ENCODE data around the gene CCDC171.
"Not testable (repeated sequence)": the region's sequence is repeated elsewhere in the genome, so short reads cannot be mapped to it uniquely, and the experiment has no call there.

Gene CCDC171

DNA sequence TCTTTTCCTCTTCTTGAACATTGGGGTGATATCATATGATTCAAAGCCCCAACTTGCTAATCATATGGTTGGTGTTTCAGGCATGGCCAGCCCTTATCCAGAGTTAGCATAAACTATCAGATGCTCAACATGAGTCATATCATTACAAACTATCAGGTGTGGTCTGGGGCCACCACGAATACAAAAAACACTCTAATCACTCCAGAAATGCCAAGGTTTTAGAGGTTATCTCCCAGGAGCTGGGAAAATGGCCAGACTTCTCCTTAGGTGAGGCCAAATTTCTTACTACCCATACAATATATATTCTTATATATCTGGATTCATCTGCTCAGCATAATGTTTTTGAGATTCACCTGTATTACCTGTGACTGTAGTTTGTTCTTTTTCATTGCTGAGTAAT lies 210.5 kb downstream of the CCDC171 start:
- DNase-seq (ENCODE audit: low read depth): no peak

DNA sequence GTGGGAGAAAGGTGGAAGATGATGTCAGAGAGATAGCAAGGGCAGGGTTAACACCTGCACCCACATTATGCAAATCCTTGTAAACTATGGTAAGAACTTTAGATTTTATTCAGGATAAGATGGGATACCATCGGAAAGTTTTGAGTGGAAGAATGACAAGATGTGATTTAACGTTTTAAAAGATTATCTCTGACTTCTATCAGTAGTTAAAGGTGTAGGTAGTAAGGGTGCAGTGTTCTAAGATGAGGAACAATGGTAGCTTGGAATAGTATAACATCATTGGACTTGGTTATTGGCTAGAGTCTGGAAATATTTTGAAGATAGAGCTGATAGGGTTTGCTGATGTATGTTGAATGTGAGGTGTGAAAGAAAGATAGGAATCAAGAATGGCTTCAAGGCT lies 211.3 kb downstream of the CCDC171 start:
- DNase-seq (ENCODE audit: low read depth): no peak

- DNase-seq (ENCODE audit: low read depth): no peak
Measured at GRCh38 chr9:15769547-15769946, 216.7 kb downstream of the CCDC171 start.

DNA sequence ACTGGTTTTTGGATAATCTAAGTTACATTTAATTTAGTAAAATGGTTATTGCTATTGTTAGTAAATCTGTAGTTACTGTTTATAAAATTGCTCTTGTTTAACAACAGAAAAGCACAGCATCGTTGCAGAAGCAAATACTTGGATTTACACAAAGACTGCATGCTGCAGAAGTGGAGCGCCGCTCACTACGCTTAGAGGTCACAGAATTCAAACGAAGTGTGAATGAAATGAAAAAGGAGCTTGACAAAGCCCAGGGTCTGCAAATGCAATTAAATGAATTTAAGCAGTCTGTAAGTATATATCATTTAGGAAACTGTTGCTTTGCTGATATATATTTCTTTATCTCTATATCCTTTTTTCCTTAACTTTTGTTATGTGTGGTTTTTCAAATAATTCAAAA lies 226.0 kb downstream of the CCDC171 start:
- DNase-seq (ENCODE audit: low read depth): no peak

GRCh38 chr9:15782106-15782505 lies 229.3 kb downstream of the CCDC171 start:
- no peak for DNase-seq (ENCODE audit: low read depth)

DNA sequence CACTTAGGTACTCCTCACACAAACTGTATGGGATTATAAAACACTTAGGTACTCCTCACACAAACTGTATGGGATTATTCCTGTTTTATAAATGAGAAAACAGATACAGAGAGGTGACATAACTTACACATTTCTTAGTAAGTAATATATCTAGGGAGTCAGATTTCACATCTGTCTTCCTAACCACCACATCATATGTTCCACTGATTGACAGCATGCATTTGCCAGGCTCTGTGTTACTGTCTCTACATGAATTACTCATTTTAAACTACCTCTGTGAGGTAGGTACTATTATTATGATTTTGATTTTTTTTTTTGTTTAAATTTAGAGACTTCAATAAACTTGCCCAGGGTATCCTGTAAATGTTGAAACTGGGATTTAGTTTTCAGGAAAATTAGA lies 232.7 kb downstream of the CCDC171 start:
- DNase-seq (ENCODE audit: low read depth): no peak

DNA sequence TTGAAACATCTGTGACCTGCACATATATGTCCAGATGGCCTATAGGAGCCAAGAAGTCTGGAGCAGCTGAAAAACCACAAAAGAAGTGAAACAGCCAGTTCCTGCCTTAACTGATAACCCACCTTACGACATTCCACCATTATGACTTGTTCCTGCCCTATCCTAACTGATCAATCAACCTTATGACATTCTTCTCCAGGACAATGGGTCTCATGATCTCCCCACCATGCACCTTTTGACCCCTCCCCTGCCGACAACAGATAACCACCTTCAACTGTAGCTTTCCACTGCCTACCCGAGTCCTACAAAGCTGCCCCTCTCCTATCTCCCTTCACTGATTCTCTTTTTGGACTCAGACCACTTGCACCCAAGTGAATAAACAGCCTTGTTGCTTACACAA lies 233.8 kb downstream of the CCDC171 start:
- DNase-seq (ENCODE audit: low read depth): no peak

DNA sequence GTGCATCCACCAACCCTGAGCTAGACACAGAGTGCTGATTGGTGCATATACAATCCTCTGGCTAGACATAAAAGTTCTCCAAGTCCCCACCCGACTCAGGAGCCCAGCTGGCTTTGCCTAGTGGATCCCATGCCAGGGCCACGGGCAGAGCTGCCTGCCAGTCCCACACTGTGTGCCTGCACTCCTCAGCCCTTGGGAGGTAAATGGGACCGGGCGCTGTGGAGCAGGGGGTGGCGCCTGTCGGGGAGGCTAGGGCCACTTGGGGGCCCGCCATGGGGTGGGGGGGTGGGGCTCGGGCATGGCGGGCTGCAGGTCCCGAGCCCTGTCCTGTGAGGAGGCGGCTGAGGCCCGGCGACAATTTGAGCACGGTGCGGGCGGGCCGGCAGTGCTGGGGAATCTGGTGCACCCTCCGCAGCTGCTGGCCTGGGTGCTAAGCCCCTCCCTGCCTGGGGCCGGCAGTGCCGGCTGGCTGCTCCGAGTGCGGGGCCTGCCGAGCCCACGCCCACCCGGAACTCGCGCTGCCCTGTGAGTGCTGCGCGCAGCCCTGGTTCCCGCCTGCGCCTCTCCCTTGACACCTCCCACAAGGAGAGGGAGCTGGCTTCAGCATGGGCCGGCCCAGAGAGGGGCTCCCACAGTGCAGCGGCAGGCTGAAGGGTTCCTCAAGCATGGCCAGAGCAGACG lies 257.5 kb downstream of the CCDC171 start:
- not testable (repeated sequence) for DNase-seq (ENCODE audit: low read depth)

GRCh38 chr9:15813076-15813475 lies 260.2 kb downstream of the CCDC171 start:
- no peak for DNase-seq (ENCODE audit: low read depth)

DNA sequence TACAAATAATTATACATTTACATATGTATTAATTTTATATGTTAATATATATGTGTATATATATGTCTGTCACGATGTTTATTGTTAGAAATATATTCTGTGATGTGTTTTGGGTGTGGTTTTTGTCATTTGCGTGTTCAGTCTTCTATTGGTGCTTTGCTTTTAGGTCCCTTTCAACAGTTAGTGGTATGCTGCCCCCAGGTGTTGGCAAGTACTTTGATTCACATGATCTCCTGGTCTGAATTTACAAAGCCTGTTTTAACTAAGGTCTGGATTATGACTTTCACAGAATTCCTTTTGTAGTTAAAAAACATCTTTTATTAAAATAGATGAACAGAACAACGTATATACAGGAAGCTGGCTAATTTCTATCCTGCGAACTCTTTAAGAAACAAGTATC lies 271.5 kb downstream of the CCDC171 start:
- DNase-seq (ENCODE audit: low read depth): peak; percentile 48

- no peak for DNase-seq (ENCODE audit: low read depth)
Measured at GRCh38 chr9:15831384-15831783, 278.5 kb downstream of the CCDC171 start.

DNA sequence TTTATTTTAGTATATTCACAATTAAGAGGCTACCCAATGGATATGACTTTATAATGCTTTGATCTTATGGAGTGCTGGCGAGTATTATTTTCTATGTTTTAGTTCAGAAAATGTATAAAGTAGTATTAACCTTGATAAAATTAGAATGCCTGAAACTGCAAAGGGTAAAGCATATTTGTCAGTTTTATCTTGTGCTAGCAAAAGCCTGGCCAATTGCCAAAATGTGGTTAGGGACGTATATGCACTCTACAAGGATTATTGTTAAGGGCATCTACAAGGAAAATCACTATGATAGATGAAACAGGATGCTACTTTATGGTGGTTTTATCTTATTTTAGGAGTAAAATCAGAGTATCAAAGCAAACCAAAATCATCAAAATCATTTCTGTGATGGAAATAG lies 281.7 kb downstream of the CCDC171 start:
- DNase-seq (ENCODE audit: low read depth): no peak

- peak; percentile 51 for DNase-seq (ENCODE audit: low read depth)
Measured at GRCh38 chr9:15837079-15837679, 284.3 kb downstream of the CCDC171 start.

DNA sequence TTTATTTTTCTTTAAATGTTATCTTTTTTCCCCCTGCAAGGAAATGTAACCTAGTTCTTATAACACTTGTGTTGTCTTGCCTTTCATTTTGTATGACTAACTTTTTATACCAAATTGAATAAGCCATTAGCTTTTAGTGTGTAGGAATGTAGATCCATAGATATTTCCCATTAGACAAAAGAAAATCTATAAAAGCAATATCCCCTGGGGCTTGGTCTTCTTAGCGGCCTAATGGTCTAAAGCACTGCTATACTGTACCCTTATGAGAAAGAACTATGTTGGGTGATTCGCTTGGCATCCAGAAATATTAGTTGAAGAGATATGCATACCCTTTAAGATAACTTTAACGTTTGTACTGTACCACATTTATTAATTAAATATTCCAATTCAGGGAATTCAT lies 289.2 kb downstream of the CCDC171 start:
- no peak for DNase-seq (ENCODE audit: low read depth)

GRCh38 chr9:15843316-15843715 lies 290.5 kb downstream of the CCDC171 start:
- no peak for DNase-seq (ENCODE audit: low read depth)

GRCh38 chr9:15843931-15844330 lies 291.1 kb downstream of the CCDC171 start:
- DNase-seq (ENCODE audit: low read depth): no peak

DNA sequence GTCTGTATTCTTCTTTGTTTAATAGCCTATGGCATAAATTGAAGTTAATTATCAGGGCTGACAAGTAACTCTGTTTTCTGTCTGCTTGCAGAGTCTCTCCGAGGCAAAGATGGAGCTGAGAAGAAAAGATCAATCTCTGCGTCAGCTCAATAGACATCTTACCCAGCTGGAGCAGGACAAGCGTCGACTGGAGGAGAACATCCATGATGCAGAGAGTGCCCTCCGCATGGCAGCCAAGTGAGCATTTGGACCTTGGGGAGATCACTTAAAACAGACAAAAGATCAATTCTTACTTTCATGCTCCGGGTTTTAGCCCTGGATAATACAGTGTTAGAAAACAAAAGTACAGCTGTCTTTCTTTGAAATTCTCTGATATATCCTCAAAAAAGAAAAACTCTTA lies 293.8 kb downstream of the CCDC171 start:
- DNase-seq (ENCODE audit: low read depth): no peak

- DNase-seq (ENCODE audit: low read depth): no peak
Measured at GRCh38 chr9:15849871-15850270, 297.0 kb downstream of the CCDC171 start.

DNA sequence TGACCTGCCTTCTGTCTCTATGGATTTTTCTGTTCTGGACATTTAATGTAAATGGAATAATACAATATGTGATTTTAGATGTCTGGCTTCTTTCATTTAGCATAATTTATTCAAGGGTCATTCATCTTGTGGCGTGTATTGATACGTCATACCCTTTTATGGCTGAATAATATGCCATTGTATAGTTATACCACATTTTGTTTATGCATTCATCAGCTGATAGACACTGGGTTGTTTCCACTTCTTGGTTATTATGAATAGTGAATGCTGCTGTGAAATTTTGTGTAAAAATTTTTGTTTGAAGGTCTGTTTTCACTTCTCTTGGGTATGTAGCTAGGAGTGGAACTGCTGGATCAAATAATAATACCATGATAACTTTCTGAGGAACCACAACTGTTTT lies 298.9 kb downstream of the CCDC171 start:
- no peak for DNase-seq (ENCODE audit: low read depth)

GRCh38 chr9:15856591-15856990 lies 303.7 kb downstream of the CCDC171 start:
- no peak for DNase-seq (ENCODE audit: low read depth)

DNA sequence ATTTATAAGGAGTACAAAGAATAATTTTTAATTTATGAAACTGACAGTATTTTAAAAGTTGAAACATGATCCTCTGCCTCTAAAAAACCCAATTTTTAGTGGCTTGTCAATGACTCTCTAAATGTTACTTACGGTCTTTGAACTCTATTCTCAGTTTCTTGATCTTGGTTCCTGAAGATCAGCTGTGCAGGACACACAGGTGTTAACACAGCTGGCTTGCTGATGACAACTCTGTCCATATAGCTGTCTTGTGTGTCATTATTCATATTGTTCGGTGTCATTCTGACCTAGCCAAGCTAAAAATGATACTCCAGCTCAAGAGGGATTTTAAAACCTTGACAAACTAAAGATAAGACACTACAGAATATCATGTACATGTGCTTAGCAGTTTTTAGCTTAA lies 314.5 kb downstream of the CCDC171 start:
- no peak for DNase-seq (ENCODE audit: low read depth)

DNA sequence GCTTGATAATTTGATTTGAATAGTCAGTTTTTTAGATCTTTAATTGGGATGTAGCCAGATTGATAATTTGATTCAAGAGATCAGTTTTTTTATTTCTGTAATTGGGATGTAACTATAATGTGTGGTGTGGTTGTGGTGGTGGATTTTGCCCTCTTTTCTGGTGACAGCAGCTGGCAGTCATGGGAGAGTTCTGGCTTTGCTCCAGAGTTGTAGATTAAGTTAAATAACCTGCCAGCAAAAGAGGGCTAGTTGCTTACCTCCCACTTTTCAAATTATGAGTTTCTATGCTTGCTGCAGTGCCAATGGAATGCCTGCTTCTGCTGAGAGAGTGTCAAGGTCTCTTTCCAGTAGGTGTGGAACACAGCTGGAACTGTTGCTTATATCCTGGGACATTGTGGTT lies 315.1 kb downstream of the CCDC171 start:
- no peak for DNase-seq (ENCODE audit: low read depth)

- peak; percentile 65 for DNase-seq (ENCODE audit: low read depth)
Measured at GRCh38 chr9:15873573-15874177, 320.8 kb downstream of the CCDC171 start.

DNA sequence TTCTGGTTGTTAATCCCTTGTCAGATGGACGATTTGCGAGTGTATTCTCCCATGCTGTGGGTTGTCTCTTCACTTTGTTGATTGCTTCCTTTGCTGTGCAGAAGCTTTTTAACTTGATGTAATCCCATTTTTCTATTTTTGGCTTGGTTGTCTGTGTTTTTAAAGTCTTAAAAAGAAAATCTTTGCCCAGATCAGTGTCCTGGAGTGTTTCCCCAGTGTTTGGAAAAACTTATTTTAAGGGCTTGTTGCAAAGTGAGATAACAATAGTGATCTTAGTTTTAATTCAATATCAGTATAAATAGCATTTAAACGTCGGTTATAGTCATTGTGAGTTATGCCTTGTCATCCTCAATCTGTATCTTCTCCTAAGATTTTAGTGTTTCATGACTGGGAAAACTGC lies 329.5 kb downstream of the CCDC171 start:
- no peak for DNase-seq (ENCODE audit: low read depth)

All from fibroblast of the conjunctiva (primary cell).